HG02970 (cell line): Measurements from ENCODE around the gene SSH3.
A peak's percentile ranks its signal among the peaks of the same experiment; 100 is the strongest.
"Not testable (repeated sequence)": the region's sequence is repeated elsewhere in the genome, so short reads cannot be mapped to it uniquely, and the experiment has no call there.

ENCODE experiments used
- ATAC-seq: cut with Tn5 transposase; IDR thresholded peaks from one replicate; pipeline ENCODE4 v1.9.1; 2021; ENCODE audit warnings: mild to moderate bottlenecking, moderate library complexity, moderate number of reproducible peaks; ENCODE audit not compliant: unreplicated experiment, low FRiP score

Gene SSH3

DNA sequence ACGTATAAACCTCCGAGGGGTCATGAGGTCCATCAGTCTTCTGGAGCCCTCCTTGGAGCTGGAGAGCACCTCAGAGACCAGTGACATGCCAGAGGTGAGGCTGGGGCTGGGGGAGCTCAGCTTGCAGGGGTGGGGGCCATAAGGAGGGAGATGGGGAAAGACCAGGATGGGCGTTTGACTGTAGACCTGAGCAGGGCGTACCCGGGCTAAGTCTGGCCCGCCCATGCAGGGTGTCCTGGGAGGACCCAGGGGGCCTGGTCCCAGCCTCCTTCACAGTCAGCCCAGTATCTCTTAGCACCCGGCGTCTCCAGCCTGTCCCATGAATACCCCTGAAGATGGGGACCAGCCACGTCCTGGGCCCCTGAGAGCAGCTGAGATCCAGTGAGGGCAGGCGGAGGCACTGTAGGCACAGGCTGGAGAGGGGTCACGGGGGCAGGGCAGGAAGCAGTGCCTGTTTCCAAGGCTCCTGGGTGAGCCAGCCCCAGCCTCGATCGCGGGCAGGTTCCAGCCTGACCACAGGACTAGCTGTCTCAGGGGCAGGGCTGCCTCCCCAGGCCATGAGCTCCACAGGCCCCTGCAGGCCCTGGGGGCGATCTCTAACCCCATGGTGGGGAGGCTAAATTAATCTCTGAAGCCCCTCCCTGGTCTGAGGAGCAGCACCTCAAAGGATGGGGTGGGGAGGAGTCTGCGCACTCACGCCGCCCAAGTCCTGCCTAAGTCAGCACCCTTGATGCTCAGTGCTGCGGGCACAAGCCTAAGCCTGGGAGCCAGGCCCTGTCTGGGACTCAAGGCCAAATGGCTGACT lies 7.1 kb downstream of the SSH3 start:
- no peak for ATAC-seq

- no peak for ATAC-seq
Measured at GRCh38 chr11:67311051-67311555, 7.8 kb downstream of the SSH3 start.

DNA sequence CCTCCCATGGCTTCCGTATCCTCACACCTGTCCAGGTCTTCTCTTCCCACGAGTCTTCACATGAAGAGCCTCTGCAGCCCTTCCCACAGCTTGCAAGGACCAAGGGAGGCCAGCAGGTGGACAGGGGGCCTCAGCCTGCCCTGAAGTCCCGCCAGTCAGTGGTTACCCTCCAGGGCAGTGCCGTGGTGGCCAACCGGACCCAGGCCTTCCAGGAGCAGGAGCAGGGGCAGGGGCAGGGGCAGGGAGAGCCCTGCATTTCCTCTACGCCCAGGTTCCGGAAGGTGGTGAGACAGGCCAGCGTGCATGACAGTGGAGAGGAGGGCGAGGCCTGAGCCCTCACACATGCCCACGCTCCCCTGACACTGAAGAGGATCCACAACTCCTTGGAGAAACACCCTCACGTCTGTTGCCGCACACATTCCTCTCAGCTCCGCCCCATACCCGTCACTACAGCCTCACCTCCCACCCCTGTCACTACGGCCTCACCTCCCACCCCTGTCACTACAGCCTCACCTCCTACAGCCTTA lies 8.3 kb downstream of the SSH3 start:
- no peak for ATAC-seq

DNA sequence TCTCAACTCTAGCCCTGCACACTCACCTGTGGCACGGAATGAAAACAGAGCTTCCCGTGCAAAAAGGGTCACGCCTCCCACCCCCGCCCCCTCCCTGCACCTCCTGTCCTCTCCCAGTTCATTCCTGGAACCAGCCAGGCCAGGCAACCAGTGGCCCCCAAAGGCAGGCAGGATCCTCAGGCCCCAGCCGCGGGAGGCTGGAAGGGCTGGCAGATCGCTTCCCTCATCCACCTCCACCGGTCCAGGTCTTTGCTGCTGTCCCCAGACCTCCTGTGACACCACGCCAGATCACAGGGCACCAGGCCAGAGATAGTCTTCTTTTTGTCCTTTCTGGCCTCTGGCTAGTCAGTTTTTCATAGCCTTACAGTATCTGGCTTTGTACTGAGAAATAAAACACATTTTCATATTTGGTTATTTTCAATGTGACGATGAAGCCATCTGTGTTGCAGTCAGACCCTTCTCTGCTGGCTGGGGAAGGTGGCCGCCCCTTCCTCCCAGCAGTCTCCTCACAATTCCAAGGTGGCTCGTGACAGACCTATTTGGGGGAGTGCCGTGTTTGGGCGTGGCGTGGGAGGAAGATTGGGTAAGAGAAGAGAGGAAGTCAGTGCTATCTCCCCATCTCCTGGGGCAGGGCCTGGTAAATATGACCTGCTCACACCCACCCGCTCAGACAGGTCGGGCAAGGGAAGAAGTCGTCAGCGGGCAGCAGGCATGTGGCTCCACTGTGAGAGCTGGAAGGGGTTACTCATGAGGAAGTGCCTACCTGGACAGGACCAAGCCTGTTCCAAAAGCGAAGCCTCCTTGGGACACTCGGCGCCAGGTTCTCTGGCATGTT lies 9.1 kb downstream of the SSH3 start:
- no peak for ATAC-seq

GRCh38 chr11:67313125-67313890 lies 10.0 kb downstream of the SSH3 start:
- ATAC-seq, result no peak

GRCh38 chr11:67314218-67314617 lies 10.9 kb downstream of the SSH3 start:
- no peak for ATAC-seq

DNA sequence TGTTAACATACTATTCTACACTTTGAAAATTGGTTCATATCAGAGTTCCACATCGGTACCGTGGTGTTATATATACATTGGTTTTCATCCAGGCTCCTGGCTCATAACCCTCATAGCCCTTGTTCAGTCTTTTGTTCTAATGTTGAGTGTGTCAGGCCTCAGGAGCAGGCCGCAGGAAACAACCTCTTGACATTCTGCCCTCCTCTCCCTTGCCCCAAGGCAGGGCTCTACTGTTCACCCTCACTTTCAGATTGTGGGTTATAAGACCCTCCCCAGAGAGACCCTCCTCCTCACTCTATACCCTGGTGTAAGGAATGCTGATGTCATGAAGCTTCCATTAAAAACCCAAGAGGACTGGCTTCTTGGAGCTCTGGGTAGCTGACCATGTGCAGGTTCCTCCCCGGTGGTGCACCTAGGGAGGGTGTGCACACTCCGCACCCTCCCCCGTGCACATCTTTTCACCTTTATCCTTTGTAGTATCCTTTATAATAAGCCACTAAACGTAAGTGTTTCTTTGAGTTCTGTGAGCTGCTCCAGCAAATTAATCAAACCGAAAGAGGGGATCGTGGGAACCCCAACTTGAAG lies 12.1 kb downstream of the SSH3 start:
- ATAC-seq, result no peak

DNA sequence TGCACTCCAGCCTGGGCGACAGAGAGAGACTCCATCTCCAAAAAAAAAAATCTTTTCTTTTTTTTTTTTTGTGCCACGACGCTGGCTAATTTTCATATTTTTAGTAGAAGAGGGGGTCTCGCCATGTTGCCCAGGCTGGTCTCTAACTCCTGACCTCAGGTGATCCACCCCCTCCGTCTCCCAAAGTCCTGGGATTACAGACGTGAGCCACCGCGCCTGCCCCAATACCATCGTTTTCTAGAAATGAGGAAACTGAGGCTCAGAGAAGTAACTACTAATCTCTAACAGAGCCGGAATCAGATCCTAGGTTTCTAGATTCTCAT lies 13.5 kb downstream of the SSH3 start:
- no peak for ATAC-seq

- peak; percentile 81 for ATAC-seq
Measured at GRCh38 chr11:67317205-67317887, 14.0 kb downstream of the SSH3 start.

GRCh38 chr11:67317888-67318555 lies 14.7 kb downstream of the SSH3 start:
- ATAC-seq, result peak; percentile 22

- not testable (repeated sequence) for ATAC-seq
Measured at GRCh38 chr11:67318876-67319275, 15.5 kb downstream of the SSH3 start.

GRCh38 chr11:67320011-67320410 lies 16.7 kb downstream of the SSH3 start:
- ATAC-seq, result no peak

GRCh38 chr11:67320691-67321090 lies 17.4 kb downstream of the SSH3 start:
- no peak for ATAC-seq

DNA sequence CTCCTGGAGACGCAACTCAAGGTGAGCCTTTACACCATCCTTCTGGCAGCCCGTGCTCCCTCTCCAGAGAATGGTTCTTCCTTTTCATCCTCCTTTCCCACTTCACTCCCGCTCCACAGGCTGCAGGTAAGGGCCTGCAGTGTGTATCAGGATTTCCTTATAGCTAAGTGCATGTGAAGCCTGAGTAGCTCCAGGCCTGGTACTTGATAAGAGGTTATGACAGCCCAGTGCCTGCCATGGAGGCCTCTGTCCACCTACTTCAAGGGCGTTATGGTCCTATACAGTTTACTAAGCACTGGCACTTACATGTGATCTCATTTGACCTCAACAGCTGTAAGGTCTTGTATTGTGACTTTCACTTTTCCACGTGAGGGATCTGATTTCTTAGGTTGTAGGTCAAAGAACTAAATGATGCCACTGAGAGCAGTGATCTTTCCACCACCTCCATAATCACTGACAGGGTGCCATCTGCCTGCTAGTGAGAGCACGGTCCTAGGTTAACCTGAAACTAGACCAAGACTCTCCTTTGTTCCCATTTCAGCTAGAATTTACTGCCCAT lies 18.1 kb downstream of the SSH3 start:
- ATAC-seq, result no peak

DNA sequence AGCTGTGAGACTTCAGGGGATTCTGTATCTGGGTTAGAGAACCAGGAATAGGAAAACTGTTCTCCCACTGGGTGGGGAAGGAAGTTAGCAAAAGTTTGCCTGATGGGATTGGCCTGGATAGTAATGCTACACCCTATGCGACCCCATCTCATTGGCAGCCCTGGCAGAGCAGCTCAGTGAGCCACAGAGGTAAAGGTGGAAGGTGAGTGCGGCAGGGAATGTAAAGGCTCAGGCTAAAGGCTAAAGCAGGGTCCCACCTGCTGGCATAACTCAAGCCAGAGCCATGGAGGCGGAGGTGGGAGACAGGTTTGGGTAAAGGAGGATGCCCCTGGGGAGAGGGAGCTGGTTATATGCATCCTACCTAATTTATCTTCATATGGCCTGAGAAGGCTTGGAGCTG lies 18.7 kb downstream of the SSH3 start:
- ATAC-seq, result no peak

GRCh38 chr11:67323526-67323925 lies 20.2 kb downstream of the SSH3 start:
- no peak for ATAC-seq

- ATAC-seq, result no peak
Measured at GRCh38 chr11:67332081-67332691, 28.9 kb downstream of the SSH3 start.

DNA sequence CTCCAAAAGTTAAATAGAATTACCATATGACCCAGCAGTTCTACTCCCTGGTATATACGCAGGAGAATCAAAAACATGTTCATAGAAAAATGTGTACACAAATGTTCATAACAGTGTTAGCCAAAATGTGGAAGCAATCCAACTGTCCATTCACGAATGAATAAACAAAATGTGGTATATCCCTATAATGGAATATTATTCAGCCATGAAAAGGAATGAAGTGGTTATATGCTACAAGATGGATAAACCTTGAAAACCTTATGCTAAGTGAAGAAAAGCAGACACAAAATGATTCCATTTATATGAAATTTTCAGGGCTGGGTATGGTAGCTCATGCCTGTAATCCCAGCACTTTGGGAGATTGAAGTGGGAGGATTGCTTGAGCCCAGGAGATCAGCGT lies 33.9 kb downstream of the SSH3 start:
- ATAC-seq, result no peak
